Fibroblast of the conjunctiva (primary cell): ENCODE results near the gene GSK3B.

Experiments used
- DNase-seq: peaks from one replicate; pipeline ENCODE4 v3.0.0-alpha.2; 2010; ENCODE audit warnings: low read depth

Gene GSK3B

DNA sequence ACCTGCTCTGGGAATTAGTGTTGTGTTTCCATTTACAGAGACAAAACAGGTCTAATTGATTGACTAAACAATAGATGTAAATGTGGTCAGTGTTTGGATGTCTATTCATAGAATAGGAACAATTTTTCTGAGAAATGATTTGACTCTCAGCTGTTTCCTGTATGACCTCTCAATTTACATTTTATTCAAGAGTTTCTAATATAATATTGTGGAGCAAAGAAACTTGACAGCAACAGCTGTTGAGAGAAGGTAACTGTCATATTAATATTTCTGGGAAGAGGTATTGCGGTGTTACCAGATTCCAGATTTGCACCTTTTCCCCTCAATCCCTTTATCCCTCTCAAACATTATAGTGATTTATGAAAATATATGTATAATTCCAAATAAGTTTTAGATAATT is 316.1 kb downstream of the GSK3B start:
- DNase-seq = no peak

- DNase-seq = no peak
These were observed 317.9 kb downstream of the GSK3B start for GRCh38 chr3:119776304-119776703.

DNA sequence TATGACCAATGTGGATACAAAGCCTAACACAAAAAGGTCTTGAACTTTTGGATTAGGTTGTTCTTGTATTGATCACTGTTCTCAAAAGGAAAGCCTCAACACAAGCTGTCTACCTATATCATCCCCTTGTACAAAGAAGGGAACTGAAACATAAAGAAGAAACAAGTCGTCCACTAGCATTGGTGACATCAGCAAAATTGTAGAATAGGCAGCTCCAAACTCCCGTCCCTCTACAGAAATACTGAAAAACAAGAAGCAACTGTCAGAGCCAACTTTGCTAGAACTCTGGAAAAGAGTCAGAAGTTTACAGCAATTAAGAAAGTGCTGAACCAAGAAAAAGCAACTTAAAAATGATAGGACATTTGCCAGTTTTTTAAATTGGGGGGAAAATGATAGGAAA is 319.8 kb downstream of the GSK3B start:
- DNase-seq = no peak
